Renal pelvis (tissue), 4 donors: ENCODE results near the gene ZDHHC22. TPM values are rescaled to one million over a fixed set of nuclear protein-coding genes. Genes with fewer than 3 reads are reported as not detected.

Experiments used
- DNase-seq: peaks from one replicate; pipeline ENCODE4 v3.0.0-alpha.2; 2013
- polyA plus RNA-seq, 3 donors: library from polyadenylated mRNA; unstranded; fragments of 120-200 nt; gene quantifications; one replicate each; pipeline ENCODE4 v1.2.1, GENCODE V29; 2013; ENCODE audit not compliant: insufficient read length in 3 of 3

ZDHHC22 gene
- polyA plus RNA-seq, 3 donors = 0.19 to 0.64 (median 0.58) TPM

DNA sequence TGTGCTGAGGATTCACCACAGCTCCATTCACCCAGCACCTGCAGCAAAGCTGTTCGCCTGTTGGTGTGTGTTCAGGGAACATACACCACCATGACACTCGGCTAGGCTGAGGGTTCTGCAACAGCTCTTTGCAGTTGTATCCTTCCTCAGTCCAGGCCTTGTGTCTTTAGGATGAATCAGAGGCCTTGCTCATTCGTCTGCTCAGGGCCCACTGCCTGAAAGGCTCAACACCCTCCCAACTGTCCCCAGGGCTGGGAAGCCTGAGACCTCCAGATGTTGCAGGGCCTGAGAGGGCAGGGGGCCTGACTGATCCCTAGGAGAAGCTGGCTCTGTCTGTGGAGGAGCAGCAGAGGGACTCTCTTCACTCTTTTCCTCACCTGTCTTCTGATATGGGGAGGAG is 11.2 kb downstream of the ZDHHC22 start:
- DNase-seq = no peak

DNA sequence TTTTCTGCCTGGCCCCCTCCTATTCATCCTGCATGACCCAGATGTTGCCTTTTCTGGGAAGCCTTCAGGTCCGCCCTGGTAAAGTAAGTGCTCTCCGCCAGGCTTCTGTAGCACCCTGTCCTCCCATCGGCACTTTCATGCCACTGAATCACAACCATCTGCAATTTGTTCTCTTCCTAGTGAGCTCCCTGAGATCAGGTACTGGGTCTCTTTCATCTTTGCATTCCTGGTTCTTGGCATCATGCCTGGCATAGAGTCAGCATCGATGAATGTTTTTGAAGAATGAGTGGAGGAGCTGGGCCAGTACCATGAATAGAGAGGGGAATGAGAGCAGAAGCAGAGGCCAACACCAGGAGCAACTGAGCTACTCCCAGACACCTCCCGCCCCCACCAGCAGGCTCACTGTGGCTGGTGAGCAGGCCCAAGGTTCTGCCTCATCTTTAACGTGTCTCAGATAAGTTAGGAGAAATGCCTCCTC is 13.1 kb downstream of the ZDHHC22 start:
- no peak for DNase-seq

DNA sequence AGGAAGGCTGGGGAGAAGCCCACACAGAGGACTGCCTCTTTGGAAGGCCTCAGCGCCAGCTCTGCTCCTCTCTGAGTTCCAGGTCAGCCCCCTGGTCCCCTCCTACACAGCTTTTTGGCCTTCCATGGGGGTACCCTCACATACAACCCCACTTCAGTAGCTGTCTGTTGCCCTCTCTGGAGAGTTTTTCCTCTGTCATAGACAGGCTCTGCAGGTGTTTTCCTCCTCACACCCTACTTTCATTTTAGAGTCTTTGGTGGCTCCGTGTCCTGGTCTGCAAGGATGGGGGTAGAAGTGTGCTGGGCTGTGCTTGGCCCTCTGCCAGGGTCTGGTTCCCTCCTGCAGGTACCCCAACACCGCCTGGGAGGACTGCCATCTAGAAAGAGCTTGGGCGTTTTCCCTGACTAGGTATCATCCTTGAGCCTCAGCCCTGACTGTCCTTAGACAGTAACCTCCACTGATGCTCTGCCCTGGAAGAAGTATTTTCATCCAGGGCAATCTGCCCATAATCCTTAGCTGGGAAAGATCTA is 15.1 kb downstream of the ZDHHC22 start:
- DNase-seq = no peak

DNA sequence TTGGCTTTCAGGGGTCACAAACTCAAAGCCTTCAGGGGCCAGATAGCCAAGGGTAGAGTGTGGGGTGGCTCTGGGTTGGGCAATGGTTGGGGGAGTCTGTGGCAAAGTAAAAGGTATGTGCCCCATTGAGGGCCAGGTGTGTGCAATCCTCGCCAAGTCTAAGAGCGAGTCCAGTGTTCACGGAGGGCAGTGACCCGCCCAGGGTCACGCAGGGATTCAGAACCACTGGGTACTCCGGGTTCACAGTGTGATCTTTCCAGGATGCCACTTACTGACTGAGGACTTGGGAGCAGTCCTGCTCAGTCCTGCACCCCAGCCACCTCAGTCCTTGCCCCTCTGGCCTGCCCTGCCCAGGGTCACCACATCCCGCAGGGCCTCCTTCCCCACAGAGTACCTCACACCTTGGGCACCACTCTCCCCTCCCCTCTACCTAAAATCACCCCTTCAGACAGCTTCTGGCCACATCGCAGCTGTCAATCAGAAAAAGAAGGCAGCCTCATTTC is 15.7 kb downstream of the ZDHHC22 start:
- no peak for DNase-seq

DNA sequence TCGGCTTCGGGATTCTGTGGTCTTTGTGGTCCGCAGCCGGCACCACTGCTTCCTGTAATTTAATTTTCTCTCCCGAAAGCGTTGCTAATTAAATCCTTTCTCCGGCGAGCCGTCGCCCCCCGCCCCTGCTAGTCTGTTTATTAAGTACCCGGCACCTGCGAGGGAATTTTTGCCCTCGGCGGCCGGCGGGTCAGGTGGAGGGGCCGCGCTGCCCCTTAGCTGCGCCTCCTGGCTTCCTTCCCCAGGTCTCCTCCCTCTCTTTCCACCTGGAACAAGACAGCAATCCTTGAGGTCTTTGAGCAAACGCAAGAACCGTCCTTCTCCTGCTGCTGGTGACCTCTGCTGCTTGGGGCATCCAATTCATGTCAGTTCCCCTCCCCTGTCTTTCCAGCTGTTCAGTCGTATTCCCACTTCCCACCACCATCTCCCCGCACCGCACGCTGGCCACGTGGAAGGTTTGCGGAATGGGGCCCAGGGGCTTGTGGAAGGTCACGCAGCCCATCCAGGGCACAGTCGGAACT is 16.2 kb downstream of the ZDHHC22 start:
- no peak for DNase-seq

DNA sequence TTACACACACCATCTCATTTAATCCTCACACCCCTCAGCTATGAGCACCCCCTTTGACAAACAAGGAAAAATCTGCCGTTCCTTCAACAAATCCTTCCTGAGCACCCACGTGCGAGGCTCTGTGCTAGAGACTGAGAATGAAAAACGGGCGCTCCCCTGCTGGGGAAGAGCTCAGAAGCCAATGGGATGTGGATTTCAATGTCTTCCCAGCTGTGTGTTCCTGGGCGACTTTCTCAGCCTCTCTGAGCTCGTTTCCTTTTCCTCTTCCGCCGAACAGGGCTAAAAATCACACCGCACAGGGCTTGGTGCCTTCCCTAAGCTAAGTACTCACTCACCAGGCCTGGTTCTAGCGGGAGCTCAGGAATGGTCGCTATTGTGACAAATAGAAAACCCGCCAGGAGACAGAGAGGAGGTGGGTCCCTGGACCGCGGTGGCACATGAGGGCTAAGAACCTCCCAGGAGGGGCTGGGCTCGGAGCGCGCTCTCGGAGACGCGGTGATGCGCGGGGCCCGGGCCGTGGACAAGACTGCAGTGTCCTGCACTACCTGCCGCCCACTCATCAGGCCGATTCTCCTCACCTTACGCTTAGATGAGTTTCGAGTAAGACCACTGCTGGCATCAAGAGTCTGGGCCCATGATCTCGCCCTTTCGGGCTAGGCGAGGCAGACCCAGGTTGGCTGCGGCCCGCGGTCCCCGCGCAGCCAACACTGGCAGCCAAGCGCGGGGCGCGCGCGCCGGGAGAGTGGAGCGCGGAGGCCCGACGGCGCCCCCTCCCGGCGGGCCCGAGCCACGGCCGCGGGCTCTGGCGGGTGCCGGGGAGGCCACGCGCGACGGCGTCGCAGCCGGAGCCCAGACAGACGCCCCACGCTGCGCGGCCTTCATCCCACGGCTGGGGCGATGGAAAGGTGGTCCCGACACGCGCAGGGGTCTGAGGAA is 17.0 kb downstream of the ZDHHC22 start:
- DNase-seq = no peak

DNA sequence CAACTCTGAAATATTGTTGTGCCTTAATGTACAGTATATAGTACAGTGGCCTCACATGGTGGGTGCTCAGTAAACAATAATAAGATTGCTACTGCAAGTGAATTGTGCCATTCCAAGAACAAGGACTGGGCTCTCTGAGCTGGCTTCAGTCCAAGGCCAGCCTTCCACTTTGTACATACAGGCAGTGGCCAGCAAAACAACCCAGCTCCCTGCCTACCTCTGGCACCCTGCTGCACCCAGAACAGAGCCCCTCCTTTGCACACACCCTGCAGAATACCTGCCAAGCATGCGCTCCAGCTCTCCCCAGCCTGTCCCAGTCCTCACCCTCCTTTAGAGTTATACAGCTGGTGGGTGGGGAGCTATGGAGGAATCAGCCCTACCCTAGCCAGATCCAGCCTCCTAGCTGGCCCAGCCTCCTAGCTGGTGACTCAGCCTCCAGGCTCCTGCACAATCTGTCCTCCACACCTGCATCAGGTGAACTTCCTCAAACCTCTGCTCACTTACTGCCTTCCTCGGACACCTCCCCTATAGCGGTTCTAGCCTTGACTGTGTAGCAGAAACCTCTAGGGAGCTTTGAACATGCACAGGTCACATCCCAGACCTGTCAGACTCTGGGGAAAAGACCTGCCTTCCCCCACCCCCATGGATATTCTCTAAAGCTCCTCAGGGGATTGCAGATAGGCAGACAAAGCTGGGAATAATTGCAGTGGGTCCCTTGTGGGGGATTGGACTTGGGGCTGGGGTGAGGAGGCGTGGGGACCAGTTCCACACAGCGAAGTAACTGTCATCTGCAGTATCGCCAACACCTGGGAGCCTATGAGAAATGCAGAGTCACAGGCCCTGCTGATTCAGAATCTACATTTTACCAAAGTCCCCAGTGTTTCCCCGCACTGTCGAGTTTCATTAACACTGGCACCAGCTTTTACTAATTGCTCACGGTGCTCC is 17.9 kb downstream of the ZDHHC22 start:
- DNase-seq = no peak

DNA sequence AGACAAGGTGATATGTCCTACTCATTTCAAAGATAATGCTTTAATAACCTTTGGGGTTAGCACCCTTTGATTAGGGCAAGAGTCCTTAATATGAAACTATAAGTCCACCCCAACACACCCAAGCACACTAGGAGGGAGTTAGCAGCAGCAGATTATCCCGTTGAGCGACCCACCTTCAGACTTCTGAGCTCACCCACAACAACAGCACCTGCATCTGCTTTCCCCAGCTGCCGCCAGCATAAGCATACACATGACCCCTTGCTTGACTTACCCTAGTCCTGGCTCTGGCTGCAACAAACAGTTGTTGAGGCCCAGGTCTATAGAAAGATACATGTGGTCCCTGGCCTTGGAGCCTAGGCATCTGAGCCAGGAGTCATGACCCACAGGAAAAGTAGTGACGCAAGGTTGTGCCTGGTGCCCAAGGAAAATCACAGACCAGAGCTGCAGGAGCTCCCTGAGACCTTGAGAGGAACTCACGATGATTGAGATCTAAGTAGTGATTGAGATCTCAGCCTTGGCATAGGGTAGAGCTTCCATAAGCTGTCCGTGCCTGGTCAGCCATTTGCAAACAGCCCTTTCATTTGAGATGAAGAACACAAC is 19.0 kb downstream of the ZDHHC22 start:
- DNase-seq = no peak

DNA sequence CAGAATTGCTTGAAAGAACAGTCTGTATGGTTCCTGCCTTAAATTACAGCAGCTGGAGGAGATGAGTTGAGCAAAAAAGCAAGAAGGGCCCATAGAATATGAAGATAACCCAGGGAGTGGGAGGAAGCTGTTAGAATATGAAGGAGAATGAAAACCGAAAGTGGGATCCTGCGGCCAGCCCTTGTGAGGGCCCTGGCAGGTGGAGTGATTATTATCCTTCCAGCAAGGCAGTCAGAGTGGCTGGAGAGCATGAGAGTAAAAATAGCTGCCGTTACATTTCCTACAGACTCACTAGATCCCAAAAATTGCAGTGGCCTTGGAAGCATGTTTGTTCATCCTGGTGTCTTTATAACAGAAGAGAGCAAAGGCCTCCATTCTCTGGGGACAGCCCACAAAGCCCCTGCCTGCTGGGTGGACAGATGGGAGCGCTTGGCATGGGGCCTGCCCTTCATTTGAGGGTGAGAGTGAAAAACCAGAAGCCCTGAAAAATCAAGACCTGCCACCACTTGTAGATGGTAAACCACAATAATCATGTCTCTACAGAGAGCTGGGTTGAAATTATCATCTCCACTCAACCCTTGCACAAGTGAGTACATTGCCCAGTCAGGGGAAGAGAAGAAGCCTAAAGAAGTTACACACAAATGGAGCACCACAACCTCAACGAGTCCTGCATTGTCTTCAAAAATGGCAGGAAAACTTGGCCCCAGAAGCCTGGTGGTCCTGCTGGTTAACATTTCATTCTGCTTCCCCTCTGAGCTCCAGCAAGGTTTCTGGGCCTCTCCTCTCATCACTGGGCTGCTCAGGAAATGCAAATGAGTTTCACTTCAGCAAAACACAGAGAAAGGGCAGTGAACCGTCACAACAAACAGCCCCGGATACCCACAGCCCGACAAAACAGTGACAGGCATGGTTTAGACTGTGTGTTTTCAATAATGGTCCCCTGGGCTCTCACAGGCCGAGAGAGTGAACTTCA is 20.5 kb downstream of the ZDHHC22 start:
- no peak for DNase-seq

DNA sequence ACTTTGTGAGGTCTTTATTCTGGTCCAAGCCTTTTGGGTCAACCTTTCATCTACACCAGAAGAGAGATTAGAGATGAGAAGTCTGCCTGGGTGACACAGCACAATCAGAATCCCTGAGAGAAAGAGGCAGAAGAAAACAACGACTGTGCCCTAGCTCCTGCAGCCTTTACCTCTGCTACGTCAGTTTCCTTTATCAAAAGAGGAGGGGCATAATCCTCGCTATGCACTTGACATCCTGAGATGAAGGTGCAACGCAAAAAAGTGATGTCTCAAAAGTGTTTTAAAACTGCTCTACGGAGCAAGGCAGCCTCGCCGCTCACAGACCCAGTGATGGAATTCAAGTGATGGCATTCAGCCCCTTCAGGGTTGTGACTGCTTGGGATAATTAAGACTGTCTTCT is 21.7 kb downstream of the ZDHHC22 start:
- DNase-seq = no peak

DNA sequence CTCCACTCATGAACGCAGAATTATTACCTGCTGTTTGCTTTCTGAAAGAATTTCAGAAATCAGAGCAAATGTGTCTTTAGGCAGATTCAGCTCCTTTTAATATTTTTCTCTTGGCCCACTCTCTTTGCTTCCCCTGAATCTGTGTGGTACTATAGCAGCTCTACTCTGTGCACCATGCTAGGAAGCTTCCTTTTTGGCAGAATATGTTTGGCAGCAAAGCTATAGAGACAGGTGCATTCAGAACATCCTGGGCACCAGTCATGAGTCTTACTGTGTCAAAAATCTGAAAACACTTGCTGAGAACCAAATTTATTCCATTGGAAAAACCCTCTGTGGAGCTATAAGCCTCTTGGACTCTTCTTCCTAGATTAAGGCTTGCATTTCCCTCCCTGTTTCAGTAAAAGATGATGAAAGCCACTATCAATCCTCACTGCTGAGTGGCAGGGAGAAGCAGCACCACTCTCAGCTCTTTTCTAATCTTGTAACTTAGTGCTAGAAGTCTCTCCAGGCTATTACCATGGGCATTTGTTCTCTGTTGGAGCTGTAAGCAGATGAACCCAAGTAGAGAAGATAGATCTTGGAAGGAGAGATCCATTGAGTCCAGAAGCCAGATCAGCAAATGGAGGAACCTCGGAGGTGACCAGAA is 25.3 kb downstream of the ZDHHC22 start:
- no peak for DNase-seq

DNA sequence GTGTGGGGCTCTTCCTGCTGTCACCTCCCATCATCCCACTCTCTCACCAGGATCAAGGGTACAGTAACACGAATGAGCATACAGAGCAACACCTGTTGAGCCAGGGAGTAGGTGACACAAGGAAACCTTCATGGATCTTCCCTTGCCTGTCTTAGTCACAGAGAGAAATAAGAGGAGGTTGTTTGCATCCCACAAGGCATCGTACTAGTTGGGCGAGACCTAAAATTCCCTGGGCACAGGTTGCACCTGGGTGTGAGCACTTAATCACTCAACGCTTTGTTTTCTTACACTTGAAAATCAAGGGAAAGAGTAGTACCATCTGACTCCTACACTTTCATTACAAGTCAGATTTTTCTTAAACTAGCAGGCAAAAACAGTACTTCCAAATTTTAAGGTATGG is 27.0 kb downstream of the ZDHHC22 start:
- no peak for DNase-seq

DNA sequence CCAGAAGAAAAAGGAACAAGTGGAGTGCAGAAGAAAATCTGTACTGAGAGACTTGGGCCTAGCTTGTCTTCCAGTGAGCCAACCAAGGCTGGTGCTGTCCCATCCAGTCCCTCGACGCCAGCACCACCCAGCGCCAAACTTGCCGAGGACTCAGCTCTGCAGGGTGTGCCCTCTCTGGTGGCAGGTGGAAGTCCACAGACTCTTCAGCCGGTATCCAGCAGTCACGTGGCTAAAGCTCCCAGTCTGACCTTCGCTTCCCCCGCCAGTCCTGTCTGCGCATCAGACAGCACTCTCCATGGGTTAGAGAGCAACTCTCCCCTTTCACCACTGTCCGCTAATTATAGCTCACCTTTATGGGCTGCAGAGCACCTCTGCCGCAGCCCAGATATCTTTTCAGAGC is 27.9 kb downstream of the ZDHHC22 start:
- no peak for DNase-seq

DNA sequence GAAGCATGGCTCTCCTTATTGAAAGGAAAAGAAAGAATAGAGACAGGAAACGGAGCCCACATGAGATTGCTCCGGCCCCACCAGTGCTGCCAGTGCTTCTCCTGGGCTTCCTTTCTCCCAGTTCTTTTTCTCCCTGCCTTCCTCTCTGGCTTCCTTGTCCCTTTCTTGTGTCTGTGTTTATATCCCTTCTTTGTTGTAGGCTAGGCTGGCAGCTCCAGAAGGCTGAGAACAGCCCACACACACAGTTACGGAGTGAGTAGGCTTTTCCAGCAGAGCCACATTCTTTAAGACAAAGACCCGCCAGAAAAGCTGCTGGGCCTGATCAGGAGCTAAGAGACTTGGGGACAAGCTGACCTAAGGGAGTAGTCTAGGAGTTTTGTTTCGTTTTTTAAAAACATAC is 30.6 kb downstream of the ZDHHC22 start:
- DNase-seq = no peak

DNA sequence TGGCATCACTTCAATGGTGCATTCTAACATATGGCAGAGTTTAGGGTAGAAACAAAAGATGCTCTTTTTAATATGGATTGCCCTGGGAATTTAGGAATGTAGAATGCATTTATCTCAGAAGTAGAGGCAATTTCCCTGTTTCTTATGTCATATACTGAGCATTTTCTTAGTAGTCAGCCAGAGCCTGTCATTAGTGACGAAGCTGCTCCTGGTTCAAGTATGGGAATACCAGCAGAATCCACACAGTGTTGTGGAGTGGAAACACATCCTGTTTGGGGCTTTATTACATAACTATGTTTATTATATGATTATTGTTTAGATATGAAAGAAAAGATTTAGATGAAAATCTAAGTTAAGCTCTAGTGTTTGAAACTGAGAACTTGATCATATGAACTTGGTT is 31.3 kb downstream of the ZDHHC22 start:
- DNase-seq = no peak

DNA sequence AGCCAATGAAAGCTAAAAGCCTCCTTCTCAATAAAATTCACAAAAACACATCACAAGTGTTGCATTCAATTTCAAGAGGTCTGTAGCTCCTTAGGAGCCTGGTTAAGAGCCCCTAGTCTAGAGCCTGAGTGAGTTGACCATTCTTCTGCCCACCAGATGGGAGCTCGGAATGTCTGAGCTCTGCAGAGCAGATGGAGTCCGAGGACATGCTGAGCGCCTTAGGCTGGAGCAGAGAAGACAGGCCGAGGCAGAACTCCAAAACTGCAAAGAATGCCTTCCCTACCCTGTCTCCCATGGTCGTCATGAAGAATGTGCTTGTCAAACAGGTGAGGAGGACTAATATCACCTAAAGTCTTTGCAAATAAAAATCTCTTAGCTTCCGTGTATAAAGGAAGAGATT is 31.9 kb downstream of the ZDHHC22 start:
- no peak for DNase-seq

DNA sequence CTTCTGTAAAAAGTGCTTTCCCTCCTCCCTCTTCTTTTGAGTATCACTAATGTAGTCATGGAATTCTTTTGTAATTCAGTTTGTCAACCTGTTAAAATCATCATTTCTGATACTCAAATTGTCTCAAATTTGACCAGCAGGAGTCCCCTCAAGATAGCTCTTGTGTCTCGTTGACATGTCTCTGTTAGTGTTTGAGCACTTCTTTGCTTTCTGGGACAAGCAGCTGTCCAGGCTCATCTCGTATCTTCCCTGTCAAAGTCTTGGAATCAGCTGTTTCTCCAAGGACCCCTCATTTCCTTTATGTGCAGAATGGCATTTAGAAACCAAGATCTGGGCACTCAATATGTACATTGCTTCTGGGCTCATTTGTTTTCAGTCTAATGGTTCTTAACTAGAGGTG is 32.8 kb downstream of the ZDHHC22 start:
- DNase-seq = no peak

DNA sequence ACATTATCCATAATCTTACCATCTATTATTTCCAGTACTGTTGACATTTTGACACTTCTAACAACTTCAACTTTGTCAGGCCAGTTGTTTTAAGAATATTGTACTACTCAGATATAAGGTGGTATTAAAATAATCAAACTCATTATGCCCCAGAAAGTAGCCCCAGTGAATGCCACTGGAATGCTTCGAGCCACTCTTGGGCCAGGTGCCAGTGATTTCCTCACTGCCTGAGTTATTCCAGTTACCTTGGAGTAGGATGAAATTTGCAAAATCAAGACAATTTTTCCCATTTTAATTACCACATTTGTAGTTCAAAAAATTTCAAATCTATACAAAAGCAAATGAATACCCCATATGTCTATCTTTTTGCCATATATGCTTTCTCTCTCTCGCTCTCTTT is 34.4 kb downstream of the ZDHHC22 start:
- DNase-seq = no peak

DNA sequence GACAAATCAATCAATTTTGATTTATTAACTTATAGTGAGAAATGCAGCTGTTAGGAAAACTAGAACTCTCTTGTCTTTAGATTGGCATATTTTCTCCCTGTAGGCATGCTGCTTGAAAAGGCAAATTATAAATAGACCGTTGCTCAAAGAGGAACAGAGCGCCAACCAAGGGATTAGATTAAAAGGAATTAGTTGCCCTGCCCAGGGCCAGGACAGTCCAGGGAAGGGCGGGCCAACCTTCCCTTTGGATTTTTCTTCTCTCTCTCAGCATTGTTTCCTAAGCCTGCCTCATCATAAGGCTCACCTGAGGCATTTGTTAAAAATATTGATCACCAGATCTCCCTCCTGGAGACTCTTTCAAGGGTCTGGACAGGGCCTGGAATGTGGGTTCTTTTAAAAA is 34.9 kb downstream of the ZDHHC22 start:
- DNase-seq = no peak
